Fibroblast of lung (primary cell): ENCODE data around the gene PI16. TPM values are rescaled to one million over a fixed set of nuclear protein-coding genes. Genes with fewer than 3 reads are reported as not detected.
A peak's percentile ranks its signal among the peaks of the same experiment; 100 is the strongest.

ENCODE experiments used
- DNase-seq, 2 donors: peaks; one replicate each; pipeline versions ENCODE4 v3.0.0 to v3.0.0-alpha.2; 2010; ENCODE audit warnings: low read depth in 2 of 2
- H2AFZ ChIP-seq: 2 replicates; pipeline ENCODE4 v1.5.1; 2012; ENCODE audit warnings: low read length, control low read depth, inconsistent platforms
- H3K27ac ChIP-seq: 2 replicates; pipeline ENCODE4 v1.5.1; 2011; ENCODE audit warnings: low read length, control low read depth; ENCODE audit not compliant: insufficient read depth
- H3K27me3 ChIP-seq: 2 replicates; pipeline ENCODE4 v1.5.1; 2011; ENCODE audit warnings: mild to moderate bottlenecking, low read length; ENCODE audit not compliant: control insufficient read depth, insufficient read depth
- H3K36me3 ChIP-seq: 2 replicates; pipeline ENCODE4 v1.5.1; 2011; ENCODE audit warnings: low read length; ENCODE audit not compliant: control insufficient read depth, insufficient read depth
- H3K4me1 ChIP-seq: 2 replicates; pipeline ENCODE4 v1.5.1; 2011; ENCODE audit warnings: low read length; ENCODE audit not compliant: control insufficient read depth, insufficient read depth; ENCODE audit errors: extremely low read depth
- H3K4me2 ChIP-seq: 2 replicates; pipeline ENCODE4 v1.5.1; 2011; ENCODE audit warnings: low read length, control low read depth; ENCODE audit not compliant: insufficient read depth; ENCODE audit errors: extremely low read depth
- H3K4me3 ChIP-seq, 4 experiments: fragments of 200-600 bp in 1 of 4; sonication (generic) in 1 of 4; replicated peaks in 1 of 4; 2 replicates each; pipeline ENCODE4 v1.5.1; 2011 to 2016; ENCODE audit warnings: low read length in 4 of 4, low read depth in 3 of 4, mild to moderate bottlenecking in 3 of 4, control low read depth in 2 of 4, inconsistent platforms in 1 of 4, mixed read lengths in 1 of 4; ENCODE audit not compliant: insufficient read depth in 1 of 4; ENCODE audit errors: control extremely low read depth in 1 of 4
- H3K79me2 ChIP-seq: 2 replicates; pipeline ENCODE4 v1.5.1; 2012; ENCODE audit warnings: mild to moderate bottlenecking, low read length, inconsistent platforms; ENCODE audit not compliant: control insufficient read depth, insufficient read depth
- H3K9ac ChIP-seq: 2 replicates; pipeline ENCODE4 v1.5.1; 2011; ENCODE audit warnings: mild to moderate bottlenecking, low read length, control low read depth; ENCODE audit not compliant: insufficient read depth
- H3K9me3 ChIP-seq: 2 replicates; pipeline ENCODE4 v1.5.1; 2012; ENCODE audit warnings: low read depth, low read length; ENCODE audit not compliant: control insufficient read depth, insufficient read depth
- H4K20me1 ChIP-seq: 2 replicates; pipeline ENCODE4 v1.5.1; 2011; ENCODE audit warnings: low read length; ENCODE audit not compliant: control insufficient read depth, insufficient read depth; ENCODE audit errors: extremely low read depth
- CTCF ChIP-seq, 2 donors: IDR thresholded peaks in 1 of 2; conservative IDR thresholded peaks in 1 of 2; 1 replicate in 1 of 2; 2 replicates in 1 of 2; pipeline ENCODE4 v1.5.1; 2011 to 2012; ENCODE audit warnings: low read length in 2 of 2, control low read depth in 1 of 2, inconsistent platforms in 1 of 2, low read depth in 1 of 2, mild to moderate bottlenecking in 1 of 2
- EZH2 ChIP-seq: IDR thresholded peaks from 2 replicates; pipeline ENCODE4 v1.5.1; 2012; ENCODE audit warnings: low read length, control low read depth, mild to moderate bottlenecking; ENCODE audit errors: missing control alignments
- polyA plus RNA-seq, 2 donors: library from polyadenylated mRNA; depleted of rRNA in 1 of 2; stranded (reverse) in 1 of 2; unstranded in 1 of 2; fragments of >200 nt; gene quantifications; 2 replicates each; pipeline ENCODE4 v1.2.1, GENCODE V29; 2011 to 2012; ENCODE audit warnings: missing spikeins in 1 of 2
- total RNA-seq: library from RNA; depleted of rRNA; stranded (reverse); fragments of >200 nt; gene quantifications from 2 replicates; pipeline ENCODE4 v1.2.1, GENCODE V29; 2014

The PI16 gene
- total and polyA plus RNA-seq, 2 donors (not counting 1 experiment from before 2014, with no cell fraction given), result 0.09 TPM; not detected in 1

GRCh38 chr6:36983538-36983937, 29.0 kb downstream of the PI16 start:
- H3K4me2 ChIP-seq, result peak overlapping the region; percentile 80
- peaks cover 3% of the 10 kb centered on the region for H4K20me1 ChIP-seq
- no peak overlapping the region for H3K9ac ChIP-seq
- H3K4me1 ChIP-seq, result peaks cover 10% of the 10 kb centered on the region
- no peak overlapping the region for H2AFZ ChIP-seq
- H3K4me3 ChIP-seq, result peak overlapping the region in 2 of 4 experiments; percentile 91 to 96
- no peaks in the 10 kb centered on the region for H3K36me3 ChIP-seq
- no peaks in the 10 kb centered on the region for H3K9me3 ChIP-seq
- H3K79me2 ChIP-seq, result peaks cover 71% of the 10 kb centered on the region
- no peak for TF ChIP-seq CTCF (conservative IDR thresholded peaks at IDR 0.05 in 1 of 2, IDR thresholded peaks at IDR 0.05 in 1 of 2; ENCODE audit: low read depth in 1 of 2, low read length in 2 of 2)
- TF ChIP-seq EZH2, result no peak
- H3K27ac ChIP-seq, result peak overlapping the region; percentile 26
- DNase-seq, result no peak
- no peaks in the 10 kb centered on the region for H3K27me3 ChIP-seq

DNA sequence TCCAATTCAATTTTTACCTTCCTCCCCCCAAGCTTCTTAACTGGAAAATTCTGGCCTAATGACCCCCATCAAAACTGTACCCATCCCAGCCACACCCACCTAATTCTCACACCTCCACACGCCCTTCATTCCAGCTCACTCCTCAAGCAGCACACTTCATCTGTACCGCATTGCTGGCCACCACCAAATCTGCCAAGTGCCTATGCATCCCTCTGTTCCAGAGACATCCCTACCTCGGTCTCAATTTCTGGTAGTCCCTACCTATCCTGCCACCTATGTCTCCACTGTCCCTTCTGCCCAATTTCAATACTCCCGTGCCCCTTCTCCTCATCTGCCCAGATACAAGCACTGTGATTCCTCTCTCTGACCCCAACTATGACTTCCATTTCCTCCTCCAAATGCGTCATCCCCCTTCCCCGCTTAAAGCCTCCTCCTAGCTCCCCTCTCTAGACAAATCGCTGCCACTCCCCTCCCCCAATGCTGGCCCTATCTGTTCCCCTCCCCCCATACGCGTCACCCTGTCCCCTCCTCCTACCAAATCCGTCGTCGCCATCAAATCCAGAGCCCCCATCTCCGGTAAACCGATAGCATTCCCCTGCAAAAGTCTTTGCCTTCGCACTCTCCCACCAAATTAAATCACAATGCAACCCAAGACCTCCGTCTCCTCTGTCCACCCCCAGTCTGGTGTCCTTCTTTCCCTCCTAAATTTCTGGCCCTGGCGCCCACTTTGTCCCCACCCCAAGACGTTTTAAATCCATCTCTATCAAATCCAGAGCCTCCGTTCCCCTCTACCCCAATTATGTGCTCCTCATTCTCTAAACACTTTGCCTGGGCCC, 30.3 kb downstream of the PI16 start:
- H2AFZ ChIP-seq, result no peak overlapping the region
- peak overlapping the region; percentile 96 for H3K27ac ChIP-seq
- H3K4me2 ChIP-seq, result peak overlapping the region; percentile 80
- H3K4me3 ChIP-seq, result peak overlapping the region; percentile 76 to 96 (median 90)
- TF ChIP-seq EZH2 (no peak), CTCF (conservative IDR thresholded peaks at IDR 0.05 in 1 of 2, IDR thresholded peaks at IDR 0.05 in 1 of 2; ENCODE audit: low read depth in 1 of 2, low read length in 2 of 2) (no peak)
- H3K27me3 ChIP-seq, result no peaks in the 10 kb centered on the region
- H3K4me1 ChIP-seq, result peaks cover 10% of the 10 kb centered on the region
- DNase-seq, result peak; percentile 79
- H3K9ac ChIP-seq, result peak overlapping the region; percentile 98
- H3K36me3 ChIP-seq, result no peaks in the 10 kb centered on the region
- peaks cover 3% of the 10 kb centered on the region for H4K20me1 ChIP-seq
- H3K79me2 ChIP-seq, result peaks cover 61% of the 10 kb centered on the region
- H3K9me3 ChIP-seq, result no peaks in the 10 kb centered on the region

DNA sequence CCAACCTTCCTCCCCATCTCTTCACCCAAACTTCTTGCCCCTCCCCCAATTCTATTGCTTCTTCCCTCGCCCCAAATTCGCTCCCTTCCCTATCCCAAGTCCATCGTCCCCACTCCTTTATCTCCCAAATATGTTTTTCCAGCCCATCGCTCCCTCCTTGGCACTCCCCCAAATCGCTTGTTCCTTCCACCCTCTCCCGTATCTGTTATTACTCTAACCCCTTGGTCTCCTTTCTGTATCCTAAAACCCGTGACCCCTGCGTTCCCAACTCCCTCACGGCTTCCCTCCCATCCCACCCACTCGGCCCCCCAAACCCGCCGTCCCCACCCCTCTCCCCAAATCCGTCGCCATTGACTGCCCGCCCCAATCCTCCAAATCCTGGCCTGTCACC, 30.9 kb downstream of the PI16 start:
- no peak overlapping the region for H2AFZ ChIP-seq

More for the DNA sequence above, 30.9 kb downstream of the PI16 start:
- Histone ChIP-seq H3K9me3 (no peaks in the 10 kb centered on the region), H3K4me3 (peak overlapping the region; percentile 76 to 96 (median 90)), H3K4me1 (peaks cover 10% of the 10 kb centered on the region), H3K79me2 (peaks cover 55% of the 10 kb centered on the region), H4K20me1 (peaks cover 3% of the 10 kb centered on the region), H3K4me2 (peak overlapping the region; percentile 80), H3K9ac (peak overlapping the region; percentile 98), H3K27me3 (no peaks in the 10 kb centered on the region), H3K27ac (peak overlapping the region; percentile 96), H3K36me3 (no peaks in the 10 kb centered on the region)
- no peak for TF ChIP-seq EZH2
- no peak for TF ChIP-seq CTCF (conservative IDR thresholded peaks at IDR 0.05 in 1 of 2, IDR thresholded peaks at IDR 0.05 in 1 of 2; ENCODE audit: low read depth in 1 of 2, low read length in 2 of 2)
- no peak for DNase-seq
